Fibroblast of pulmonary artery (primary cell): ENCODE measurements around the gene HHIPL2.

Experiments used
- DNase-seq: peaks from one replicate; pipeline ENCODE4 v3.0.0-alpha.2; 2010; ENCODE audit warnings: low read depth
- H3K4me3 ChIP-seq: replicated peaks from 2 replicates; pipeline ENCODE4 v1.5.1; 2011; ENCODE audit warnings: low read depth, mild to moderate bottlenecking, control low read depth, low read length, moderate library complexity
- CTCF ChIP-seq: IDR thresholded peaks from 2 replicates; pipeline ENCODE4 v1.5.1; 2011; ENCODE audit warnings: mild to moderate bottlenecking, control low read depth, low read length, inconsistent platforms; ENCODE audit errors: missing control alignments

HHIPL2 gene

GRCh38 chr1:222547944-222548671, at the start of gene HHIPL2:
Gene HHIPL2 (minus strand): TSS chr1:222548104. CDS start chr1:222548044, 60 bp downstream.
- no peak within 1 kb of the TSS for H3K4me3 ChIP-seq
- TF ChIP-seq CTCF, result no peak
- DNase-seq, result no peak

- H3K4me3 ChIP-seq, result no peak overlapping the region
- TF ChIP-seq CTCF, result no peak
- no peak for DNase-seq
Measured at GRCh38 chr1:222596696-222597095, 48.8 kb upstream of the HHIPL2 start.

- H3K4me3 ChIP-seq, result no peak overlapping the region
- DNase-seq, result no peak
- TF ChIP-seq CTCF, result no peak
Measured at GRCh38 chr1:222594789-222595188, 46.9 kb upstream of the HHIPL2 start.

GRCh38 chr1:222592171-222592570, 44.3 kb upstream of the HHIPL2 start:
- no peak for TF ChIP-seq CTCF
- no peak overlapping the region for H3K4me3 ChIP-seq
- DNase-seq, result no peak

- no peak for TF ChIP-seq CTCF
- peak; percentile 81 for DNase-seq
- H3K4me3 ChIP-seq, result peak within 1 kb of the TSS; percentile 78
Measured at GRCh38 chr1:222589462-222590302, 41.8 kb upstream of the HHIPL2 start, which contains the start of gene TAF1A. Gene TAF1A (minus strand): TSS chr1:222589933.

GRCh38 chr1:222588135-222588534, 40.2 kb upstream of the HHIPL2 start:
- no peak overlapping the region for H3K4me3 ChIP-seq
- TF ChIP-seq CTCF, result no peak
- no peak for DNase-seq
